HEK293 (cell line): ENCODE data around the gene SPATS1.
A peak's percentile ranks its signal among the peaks of the same experiment; 100 is the strongest.

Source experiments
- BCL11A ChIP-seq: fragments of 450-650 bp; formaldehyde crosslinking; IDR thresholded peaks from 2 replicates; pipeline ENCODE4 v1.5.1; 2016; ENCODE audit warnings: low read depth, missing biosample characterization, missing genetic modification characterization
- CTCF ChIP-seq: fragments of 450-650 bp; formaldehyde crosslinking; IDR thresholded peaks from 2 replicates; pipeline ENCODE4 v1.5.1; 2016; ENCODE audit warnings: missing biosample characterization, missing genetic modification characterization
- GFI1B ChIP-seq: fragments of 450-650 bp; formaldehyde crosslinking; IDR thresholded peaks from 2 replicates; pipeline ENCODE4 v1.5.1; 2016; ENCODE audit warnings: missing biosample characterization, missing genetic modification characterization
- GLI2 ChIP-seq: fragments of 450-650 bp; formaldehyde crosslinking; IDR thresholded peaks from 2 replicates; pipeline ENCODE4; 2017; ENCODE audit warnings: missing biosample characterization, missing genetic modification characterization, low read depth, borderline replicate concordance
- GLIS2 ChIP-seq: fragments of 450-650 bp; formaldehyde crosslinking; IDR thresholded peaks from 2 replicates; pipeline ENCODE4 v1.5.1; 2016; ENCODE audit warnings: missing biosample characterization, missing genetic modification characterization
- KLF10 ChIP-seq: fragments of 450-650 bp; IDR thresholded peaks from 2 replicates; pipeline ENCODE4 v1.5.1; 2018; ENCODE audit warnings: missing biosample characterization, mild to moderate bottlenecking, missing genetic modification characterization
- OSR2 ChIP-seq: fragments of 450-650 bp; formaldehyde crosslinking; IDR thresholded peaks from 2 replicates; pipeline ENCODE4 v1.5.1; 2016; ENCODE audit warnings: missing biosample characterization, missing genetic modification characterization
- OVOL3 ChIP-seq: fragments of 450-650 bp; formaldehyde crosslinking; IDR thresholded peaks from 2 replicates; pipeline ENCODE4 v1.5.1; 2016; ENCODE audit warnings: missing biosample characterization, missing genetic modification characterization
- PRDM4 ChIP-seq: fragments of 450-650 bp; formaldehyde crosslinking; IDR thresholded peaks from 2 replicates; pipeline ENCODE4 v1.5.1; 2017; ENCODE audit warnings: missing biosample characterization, missing genetic modification characterization
- PRDM6 ChIP-seq: fragments of 450-650 bp; formaldehyde crosslinking; IDR thresholded peaks from 2 replicates; pipeline ENCODE4 v1.5.1; 2017; ENCODE audit warnings: missing biosample characterization, missing genetic modification characterization
- TRIM28 ChIP-seq: IDR thresholded peaks from 2 replicates; pipeline ENCODE4 v1.6.1; 2011; ENCODE audit warnings: low read length, control low read depth, borderline replicate concordance
- ZBTB17 ChIP-seq: fragments of 450-650 bp; formaldehyde crosslinking; IDR thresholded peaks from 2 replicates; pipeline ENCODE4 v1.5.1; 2016; ENCODE audit warnings: missing biosample characterization, missing genetic modification characterization
- ZBTB48 ChIP-seq: fragments of 450-650 bp; formaldehyde crosslinking; IDR thresholded peaks from 2 replicates; pipeline ENCODE4 v1.5.1; 2016; ENCODE audit warnings: missing biosample characterization, missing genetic modification characterization
- ZFP69B ChIP-seq: fragments of 450-650 bp; formaldehyde crosslinking; IDR thresholded peaks from 2 replicates; pipeline ENCODE4 v1.5.1; 2016; ENCODE audit warnings: missing biosample characterization, missing genetic modification characterization
- ZNF155 ChIP-seq: fragments of 450-650 bp; formaldehyde crosslinking; IDR thresholded peaks from 2 replicates; pipeline ENCODE4 v1.5.1; 2016; ENCODE audit warnings: missing biosample characterization, missing genetic modification characterization
- ZNF16 ChIP-seq: fragments of 450-650 bp; formaldehyde crosslinking; IDR thresholded peaks from 2 replicates; pipeline ENCODE4 v1.5.1; 2016; ENCODE audit warnings: low read depth, missing biosample characterization, missing genetic modification characterization
- ZNF202 ChIP-seq: fragments of 450-650 bp; formaldehyde crosslinking; IDR thresholded peaks from 2 replicates; pipeline ENCODE4 v1.5.1; 2016; ENCODE audit warnings: missing biosample characterization, missing genetic modification characterization, borderline replicate concordance
- ZNF366 ChIP-seq: fragments of 450-650 bp; formaldehyde crosslinking; conservative IDR thresholded peaks from 2 replicates; pipeline ENCODE4 v1.5.1; 2016; ENCODE audit warnings: missing biosample characterization, missing genetic modification characterization
- ZNF488 ChIP-seq: fragments of 450-650 bp; formaldehyde crosslinking; IDR thresholded peaks from 2 replicates; pipeline ENCODE4 v1.5.1; 2016; ENCODE audit warnings: missing biosample characterization, missing genetic modification characterization
- ZNF513 ChIP-seq: fragments of 450-650 bp; IDR thresholded peaks from 2 replicates; pipeline ENCODE4 v1.5.1; 2018; ENCODE audit warnings: missing biosample characterization, missing genetic modification characterization
- ZNF544 ChIP-seq: fragments of 450-650 bp; formaldehyde crosslinking; IDR thresholded peaks from 2 replicates; pipeline ENCODE4 v1.5.0; 2017; ENCODE audit warnings: missing biosample characterization, missing genetic modification characterization
- ZNF585B ChIP-seq: fragments of 450-650 bp; formaldehyde crosslinking; IDR thresholded peaks from 2 replicates; pipeline ENCODE4 v1.5.1; 2016; ENCODE audit warnings: missing biosample characterization, missing genetic modification characterization
- ZNF610 ChIP-seq: fragments of 450-650 bp; formaldehyde crosslinking; IDR thresholded peaks from 2 replicates; pipeline ENCODE4 v1.5.1; 2016; ENCODE audit warnings: missing biosample characterization, missing genetic modification characterization, borderline replicate concordance
- ZNF623 ChIP-seq: fragments of 450-650 bp; formaldehyde crosslinking; IDR thresholded peaks from 2 replicates; pipeline ENCODE4 v1.5.1; 2016; ENCODE audit warnings: missing biosample characterization, missing genetic modification characterization
- ZNF624 ChIP-seq: fragments of 450-650 bp; formaldehyde crosslinking; IDR thresholded peaks from 2 replicates; pipeline ENCODE4 v1.5.1; 2017; ENCODE audit warnings: missing biosample characterization, missing genetic modification characterization
- ZNF645 ChIP-seq: fragments of 450-650 bp; formaldehyde crosslinking; IDR thresholded peaks from 2 replicates; pipeline ENCODE4; 2016; ENCODE audit warnings: missing biosample characterization, missing genetic modification characterization
- ZNF660 ChIP-seq: fragments of 450-650 bp; IDR thresholded peaks from 2 replicates; pipeline ENCODE4 v1.5.1; 2018; ENCODE audit warnings: missing biosample characterization, mild to moderate bottlenecking, missing genetic modification characterization
- ZNF701 ChIP-seq: fragments of 450-650 bp; formaldehyde crosslinking; IDR thresholded peaks from 2 replicates; pipeline ENCODE4 v1.5.1; 2016; ENCODE audit warnings: missing biosample characterization, missing genetic modification characterization
- ZNF704 ChIP-seq: fragments of 450-650 bp; formaldehyde crosslinking; IDR thresholded peaks from 2 replicates; pipeline ENCODE4 v1.5.1; 2016; ENCODE audit warnings: missing biosample characterization, missing genetic modification characterization

The SPATS1 gene

GRCh38 chr6:44297063-44298038 is 45.1 kb upstream of the SPATS1 start (continued):
- no peak for TF ChIP-seq ZNF704
- TF ChIP-seq ZNF544: no peak
- no peak for TF ChIP-seq TRIM28
- TF ChIP-seq ZNF610 (tag by site-specific recombination): 0 out of 2 replicates have a peak, but pooled peaks have one; percentile 19
- no peak for TF ChIP-seq CTCF (tag by site-specific recombination)
- TF ChIP-seq OVOL3 (tag by site-specific recombination): no peak
- no peak for TF ChIP-seq ZNF488 (tag by site-specific recombination)
- TF ChIP-seq ZNF623 (tag by site-specific recombination): no peak
- TF ChIP-seq ZNF585B (tag by site-specific recombination): no peak
- no peak for TF ChIP-seq ZBTB48 (tag by site-specific recombination)
- no peak for TF ChIP-seq ZNF202
- 0 out of 2 replicates have a peak, but pooled peaks have one; percentile 22 for TF ChIP-seq PRDM4 (tag by site-specific recombination)
- TF ChIP-seq GLIS2 (tag by site-specific recombination): peak; percentile 74
- no peak for TF ChIP-seq GLI2 (tag by site-specific recombination)
- TF ChIP-seq ZNF660 (tag by site-specific recombination): peak; percentile 43; the same call in 1 of the 2 replicates
- no peak for TF ChIP-seq ZNF624
- no peak for TF ChIP-seq ZFP69B (tag by site-specific recombination)
- no peak for TF ChIP-seq ZNF366 (tag by site-specific recombination)
- no peak for TF ChIP-seq PRDM6 (tag by site-specific recombination)
- TF ChIP-seq ZNF701: no peak
- TF ChIP-seq GFI1B (tag by site-specific recombination): no peak
- TF ChIP-seq ZNF645 (tag by site-specific recombination): peak; percentile 30; the same call in 1 of the 2 replicates
- no peak for TF ChIP-seq ZBTB17
- TF ChIP-seq ZNF155 (tag by site-specific recombination): no peak
- TF ChIP-seq OSR2: no peak
- no peak for TF ChIP-seq BCL11A (tag by site-specific recombination)
- TF ChIP-seq ZNF513 (tag by site-specific recombination): no peak
- no peak for TF ChIP-seq ZNF16 (tag by site-specific recombination)
- TF ChIP-seq KLF10: no peak
